ENCODE results near the gene PRPSAP1. TPM values are rescaled to one million over a fixed set of nuclear protein-coding genes. Genes with fewer than 3 reads are reported as not detected.
A peak's percentile ranks its signal among the peaks of the same experiment; 100 is the strongest.
"Not testable (repeated sequence)": the region's sequence is repeated elsewhere in the genome, so short reads cannot be mapped to it uniquely, and the experiment has no call there.

The PRPSAP1 gene
- total RNA-seq, 2 experiments from 2014 or later = 30.1 to 33.3 TPM

- Mint-ChIP-seq H3K4me1 (ENCODE audit: low read depth) (peaks cover 19% of the 10 kb centered on the region), H3K36me3 (ENCODE audit: low read depth) (peaks cover 1% of the 10 kb centered on the region), H3K27ac (peak overlapping the region; percentile 37), H3K4me3 (peak overlapping the region; percentile 94), H3K9me3 (no peaks in the 10 kb centered on the region), H3K27me3 (ENCODE audit: low read depth) (no peaks in the 10 kb centered on the region)
- peak; percentile 13 for DNase-seq
- intact Hi-C loops (cut with micrococcal nuclease) = loop anchor here (1.0 kb wide), 1 partner anchor 148 kb away; the partner anchor contains the start of gene RHBDF2
- CTCF ChIA-PET = interaction anchor here (0.7 to 4.5 kb wide), 10 partner anchors 23 to 412 kb away, joined by 3 to 30 read pairs (median 3); partner anchors contain the start of gene SPHK1
Observed at GRCh38 chr17:76353004-76353598, 615 bp downstream of the PRPSAP1 start.

DNA sequence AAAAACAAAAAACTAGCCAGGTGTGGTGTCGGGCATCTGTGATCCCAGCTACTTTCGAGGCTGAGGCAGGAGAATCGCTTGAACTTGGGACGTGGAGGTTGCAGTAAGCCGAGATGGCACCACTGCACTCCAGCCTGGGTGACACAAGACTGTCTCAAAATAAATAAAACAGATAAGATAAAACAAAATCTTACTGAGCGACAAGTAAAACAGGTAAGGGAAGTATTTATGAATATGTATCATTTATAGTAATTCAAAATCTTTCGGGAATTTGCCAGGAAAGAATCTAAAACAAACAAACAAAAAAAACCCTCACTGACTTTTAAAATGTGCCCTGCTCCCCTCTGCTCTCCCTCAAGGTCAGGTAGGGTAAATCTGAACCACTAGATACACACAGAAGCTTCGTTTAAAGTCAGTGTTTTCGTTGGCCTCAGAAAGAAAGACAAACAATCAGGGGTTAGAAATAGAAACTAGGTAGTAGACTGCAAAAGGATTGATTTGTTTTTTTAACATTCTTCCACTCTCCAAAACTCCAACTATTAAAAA, 2.1 kb downstream of the PRPSAP1 start:
- CTCF ChIA-PET = interaction anchor here (0.7 to 4.5 kb wide), 3 partner anchors 34 to 896 kb away, joined by 3 to 30 read pairs (median 3); partner anchors contain the start of gene SPHK1
- Mint-ChIP-seq H3K27ac (no peak overlapping the region), H3K36me3 (ENCODE audit: low read depth) (peaks cover 9% of the 10 kb centered on the region), H3K27me3 (ENCODE audit: low read depth) (no peaks in the 10 kb centered on the region), H3K4me3 (no peak overlapping the region), H3K9me3 (no peaks in the 10 kb centered on the region), H3K4me1 (ENCODE audit: low read depth) (peaks cover 19% of the 10 kb centered on the region)
- DNase-seq = no peak
- intact Hi-C loops (cut with micrococcal nuclease) = no loop called here

GRCh38 chr17:76350463-76350862, 3.3 kb downstream of the PRPSAP1 start:
- peaks cover 19% of the 10 kb centered on the region for H3K4me1 Mint-ChIP-seq (ENCODE audit: low read depth)
- peaks cover 17% of the 10 kb centered on the region for H3K36me3 Mint-ChIP-seq (ENCODE audit: low read depth)
- no peak for DNase-seq
- H3K4me3 Mint-ChIP-seq = no peak overlapping the region
- no peak overlapping the region for H3K27ac Mint-ChIP-seq
- intact Hi-C loops (cut with micrococcal nuclease) = no loop called here
- CTCF ChIA-PET = interaction anchor here (0.6 kb wide), 1 partner anchor 31 kb away, joined by 3 read pairs; no protein-coding TSS in a partner anchor
- no peaks in the 10 kb centered on the region for H3K9me3 Mint-ChIP-seq
- no peaks in the 10 kb centered on the region for H3K27me3 Mint-ChIP-seq (ENCODE audit: low read depth)

- H3K27me3 Mint-ChIP-seq (ENCODE audit: low read depth); DNase-seq; H3K9me3 Mint-ChIP-seq; H3K4me3 Mint-ChIP-seq; H3K4me1 Mint-ChIP-seq (ENCODE audit: low read depth); CTCF ChIA-PET; intact Hi-C loops (cut with micrococcal nuclease); H3K27ac Mint-ChIP-seq: not testable (repeated sequence)
- H3K36me3 Mint-ChIP-seq (ENCODE audit: low read depth) = peaks cover 17% of the 10 kb centered on the region
Observed at GRCh38 chr17:76346936-76347335, 6.8 kb downstream of the PRPSAP1 start.

DNA sequence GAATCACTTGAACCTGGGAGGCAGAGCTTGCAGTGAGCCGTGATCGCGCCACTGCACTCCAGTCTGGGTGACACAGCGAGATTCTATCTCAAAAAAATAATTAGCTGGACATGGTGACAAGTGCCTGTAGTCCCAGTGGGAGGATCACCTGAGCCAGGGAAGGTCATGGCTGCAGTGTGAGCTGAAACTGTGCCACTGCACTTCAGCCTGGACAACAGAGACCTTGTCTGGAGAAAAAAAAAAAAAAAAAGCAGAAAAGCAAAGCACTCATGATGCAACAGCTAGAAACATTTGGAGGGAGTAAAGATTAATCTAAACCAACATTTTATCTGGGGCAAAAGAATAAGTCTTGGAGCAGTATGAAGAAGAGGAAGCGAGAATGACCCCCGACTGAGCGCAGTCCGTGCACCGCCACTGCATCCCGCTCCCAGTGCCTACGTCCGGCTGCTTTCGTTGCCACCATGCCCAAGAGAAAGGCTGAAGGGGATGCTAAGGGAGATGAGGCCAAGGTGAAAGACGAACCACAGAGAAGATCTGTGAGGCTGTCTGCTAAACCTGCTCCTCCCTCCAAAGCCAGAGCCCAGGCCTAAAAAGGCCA, 8.2 kb downstream of the PRPSAP1 start:
- CTCF ChIA-PET = interaction anchor here (0.6 kb wide), 1 partner anchor 1673 kb away, joined by 3 read pairs; no protein-coding TSS in a partner anchor
- intact Hi-C loops (cut with micrococcal nuclease) = no loop called here
- H3K27me3 Mint-ChIP-seq (ENCODE audit: low read depth) = no peaks in the 10 kb centered on the region
- H3K27ac Mint-ChIP-seq = no peak overlapping the region
- H3K4me3 Mint-ChIP-seq = no peak overlapping the region
- peaks cover 20% of the 10 kb centered on the region for H3K36me3 Mint-ChIP-seq (ENCODE audit: low read depth)
- no peaks in the 10 kb centered on the region for H3K9me3 Mint-ChIP-seq
- no peak for DNase-seq
- H3K4me1 Mint-ChIP-seq (ENCODE audit: low read depth) = no peaks in the 10 kb centered on the region

DNA sequence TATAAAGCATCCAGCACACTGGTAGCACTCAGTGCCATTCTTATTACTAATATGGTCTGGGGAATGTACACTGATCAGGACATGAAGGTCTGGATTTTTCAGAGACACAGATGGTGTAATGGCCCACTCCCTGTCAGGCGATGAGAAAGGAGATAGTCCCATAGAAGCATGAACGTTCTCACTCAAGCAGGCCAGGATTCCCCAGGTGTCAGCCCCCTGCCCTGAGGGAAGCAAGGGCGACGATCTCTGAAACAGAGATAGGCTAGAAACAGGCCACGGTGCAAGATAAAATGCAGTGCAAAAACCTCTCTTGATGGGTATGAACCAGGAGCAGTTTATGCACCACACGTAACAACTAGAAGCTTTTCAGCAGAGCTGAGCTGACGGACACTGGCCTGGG, 10.6 kb downstream of the PRPSAP1 start:
- intact Hi-C loops (cut with micrococcal nuclease) = no loop called here
- H3K36me3 Mint-ChIP-seq (ENCODE audit: low read depth) = peaks cover 20% of the 10 kb centered on the region
- no peaks in the 10 kb centered on the region for H3K4me1 Mint-ChIP-seq (ENCODE audit: low read depth)
- no peaks in the 10 kb centered on the region for H3K9me3 Mint-ChIP-seq
- no peak overlapping the region for H3K4me3 Mint-ChIP-seq
- H3K27me3 Mint-ChIP-seq (ENCODE audit: low read depth) = no peaks in the 10 kb centered on the region
- no peak for DNase-seq
- H3K27ac Mint-ChIP-seq = no peak overlapping the region
- CTCF ChIA-PET = interaction anchor here (1.1 kb wide), 1 partner anchor 55 kb away, joined by 3 read pairs; no protein-coding TSS in a partner anchor

GRCh38 chr17:76341301-76341700, 12.4 kb downstream of the PRPSAP1 start:
- peaks cover 10% of the 10 kb centered on the region for H3K36me3 Mint-ChIP-seq (ENCODE audit: low read depth)
- no peak for DNase-seq
- H3K4me1 Mint-ChIP-seq (ENCODE audit: low read depth) = peaks cover 3% of the 10 kb centered on the region
- H3K27me3 Mint-ChIP-seq (ENCODE audit: low read depth) = no peaks in the 10 kb centered on the region
- no peak overlapping the region for H3K27ac Mint-ChIP-seq
- H3K4me3 Mint-ChIP-seq = no peak overlapping the region
- intact Hi-C loops (cut with micrococcal nuclease) = no loop called here
- CTCF ChIA-PET = no interaction called here
- H3K9me3 Mint-ChIP-seq = no peaks in the 10 kb centered on the region

GRCh38 chr17:76337413-76337777, 16.3 kb downstream of the PRPSAP1 start:
- H3K27ac Mint-ChIP-seq = no peak overlapping the region
- no peaks in the 10 kb centered on the region for H3K27me3 Mint-ChIP-seq (ENCODE audit: low read depth)
- peaks cover 4% of the 10 kb centered on the region for H3K36me3 Mint-ChIP-seq (ENCODE audit: low read depth)
- peaks cover 3% of the 10 kb centered on the region for H3K4me1 Mint-ChIP-seq (ENCODE audit: low read depth)
- no peak overlapping the region for H3K4me3 Mint-ChIP-seq
- no peaks in the 10 kb centered on the region for H3K9me3 Mint-ChIP-seq
- DNase-seq = no peak
- CTCF ChIA-PET = interaction anchor here (0.7 to 1.3 kb wide), 3 partner anchors 48 to 61 kb away, joined by 3 to 4 read pairs (median 3); no protein-coding TSS in a partner anchor
- intact Hi-C loops (cut with micrococcal nuclease) = no loop called here

DNA sequence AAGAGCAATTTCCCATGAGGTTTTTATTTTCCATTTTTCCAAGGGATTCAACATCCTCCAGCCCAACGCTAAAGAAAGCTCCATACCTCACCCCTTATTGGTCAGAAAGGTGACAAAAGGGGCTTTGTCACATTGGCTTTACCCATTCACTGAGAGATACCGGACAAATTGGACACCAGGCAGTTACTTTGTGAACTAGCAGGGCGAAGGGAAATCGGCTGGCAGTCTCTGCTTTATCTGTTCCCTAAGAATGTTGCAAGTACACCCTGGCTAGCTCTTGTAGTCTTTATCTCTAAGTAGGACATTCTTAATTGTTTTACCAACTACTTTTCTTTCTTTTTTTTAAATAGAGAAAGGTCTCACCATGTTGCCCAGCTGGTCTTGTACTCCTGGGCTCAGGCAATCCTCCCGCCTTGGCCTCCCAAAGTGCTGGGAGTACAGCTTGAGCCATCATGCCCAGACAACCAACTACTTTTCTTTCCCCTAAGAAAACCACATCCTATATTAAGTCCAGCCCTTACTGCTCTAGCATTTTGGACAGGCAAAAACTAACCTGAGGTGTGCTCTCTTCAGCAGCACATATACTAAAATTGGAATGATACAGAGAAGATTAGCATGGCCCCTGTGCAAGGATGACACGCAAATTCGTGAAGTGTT, 16.8 kb downstream of the PRPSAP1 start:
- Mint-ChIP-seq H3K4me3 (no peak overlapping the region), H3K4me1 (ENCODE audit: low read depth) (peaks cover 3% of the 10 kb centered on the region), H3K27me3 (ENCODE audit: low read depth) (no peaks in the 10 kb centered on the region), H3K36me3 (ENCODE audit: low read depth) (peaks cover 2% of the 10 kb centered on the region), H3K27ac (no peak overlapping the region), H3K9me3 (no peaks in the 10 kb centered on the region)
- intact Hi-C loops (cut with micrococcal nuclease) = no loop called here
- DNase-seq = no peak
- CTCF ChIA-PET = interaction anchor here (0.5 to 1.3 kb wide), 4 partner anchors 49 to 202 kb away, joined by 3 read pairs; no protein-coding TSS in a partner anchor

GRCh38 chr17:76335716-76336381, 17.9 kb downstream of the PRPSAP1 start:
- CTCF ChIA-PET = interaction anchor here (1.0 kb wide), 1 partner anchor 63 kb away, joined by 3 read pairs; no protein-coding TSS in a partner anchor
- intact Hi-C loops (cut with micrococcal nuclease) = no loop called here
- no peaks in the 10 kb centered on the region for H3K9me3 Mint-ChIP-seq
- no peaks in the 10 kb centered on the region for H3K27me3 Mint-ChIP-seq (ENCODE audit: low read depth)
- H3K4me1 Mint-ChIP-seq (ENCODE audit: low read depth) = peaks cover 3% of the 10 kb centered on the region
- H3K36me3 Mint-ChIP-seq (ENCODE audit: low read depth) = peaks cover under 1% of the 10 kb centered on the region
- no peak for DNase-seq
- H3K27ac Mint-ChIP-seq = no peak overlapping the region
- no peak overlapping the region for H3K4me3 Mint-ChIP-seq

GRCh38 chr17:76333673-76334505, 19.8 kb downstream of the PRPSAP1 start:
- H3K4me3 Mint-ChIP-seq = no peak overlapping the region
- no peak overlapping the region for H3K27ac Mint-ChIP-seq
- H3K4me1 Mint-ChIP-seq (ENCODE audit: low read depth) = peaks cover 3% of the 10 kb centered on the region
- H3K27me3 Mint-ChIP-seq (ENCODE audit: low read depth) = no peaks in the 10 kb centered on the region
- CTCF ChIA-PET = interaction anchor here (0.7 kb wide), 1 partner anchor 46 kb away, joined by 3 read pairs; no protein-coding TSS in a partner anchor
- H3K9me3 Mint-ChIP-seq = no peaks in the 10 kb centered on the region
- no peaks in the 10 kb centered on the region for H3K36me3 Mint-ChIP-seq (ENCODE audit: low read depth)
- intact Hi-C loops (cut with micrococcal nuclease) = no loop called here
- no peak for DNase-seq

Measured in activated naive CD4-positive, alpha-beta T cell treated with anti-CD3 and anti-CD28 coated beads for 36 hours (primary cell).